SK-N-SH (cell line): ENCODE results near the gene XRN1. TPM values are rescaled to one million over a fixed set of nuclear protein-coding genes. Genes with fewer than 3 reads are reported as not detected.
"Not testable (repeated sequence)": the region's sequence is repeated elsewhere in the genome, so short reads cannot be mapped to it uniquely, and the experiment has no call there.

ENCODE experiments used
- CTCF ChIA-PET: fragments of 300-600, 350-600 bp; formaldehyde crosslinking; extraction: SDS; loops from one replicate; lab custom pipeline; 2021; lab: Yijun Ruan, JAX
- POLR2A ChIA-PET: fragments of 350-600 bp; sonication (Branson Sonifier 250); formaldehyde crosslinking; extraction: SDS; loops from one replicate; lab custom pipeline; 2020; ENCODE audit warnings: antibody characterized with exemption, inconsistent platforms; lab: Yijun Ruan, JAX
- DNase-seq: peaks from one replicate; pipeline ENCODE4 v3.0.0; 2012
- H2AFZ ChIP-seq: fragments of 200-600 bp; sonication (generic); 2 replicates; pipeline ENCODE4 v1.8.1; 2016; ENCODE audit warnings: antibody characterized with exemption, mild to moderate bottlenecking, low read depth
- H3F3A ChIP-seq: fragments of 200-600 bp; sonication (generic); replicated peaks from 2 replicates; pipeline ENCODE3; 2016; ENCODE audit warnings: antibody characterized with exemption, mild to moderate bottlenecking; ENCODE audit not compliant: insufficient read depth
- H3K27ac ChIP-seq, 2 experiments: fragments of 200-500 bp in 1 of 2; fragments of 200-600 bp in 1 of 2; sonication (Bioruptor generic) in 1 of 2; sonication (generic), shearing (Covaris generic) in 1 of 2; 2 replicates each; pipeline versions ENCODE4 v1.5.1 to v1.6.1; 2014 to 2016; ENCODE audit warnings: low read depth in 2 of 2, inconsistent platforms in 1 of 2, low read length in 1 of 2, mild to moderate bottlenecking in 1 of 2, mixed read lengths in 1 of 2
- H3K27me3 ChIP-seq: fragments of 200-600 bp; sonication (generic), shearing (Covaris generic); 2 replicates; pipeline ENCODE4 v1.6.1; 2016; ENCODE audit warnings: mixed run types; ENCODE audit not compliant: insufficient read depth
- H3K36me3 ChIP-seq, 2 experiments: fragments of 200-500 bp in 1 of 2; fragments of 200-600 bp in 1 of 2; sonication (Bioruptor generic) in 1 of 2; sonication (generic) in 1 of 2; replicated peaks in 1 of 2; 2 replicates each; pipeline versions ENCODE3 to v1.5.1; 2014 to 2016; ENCODE audit warnings: low read length in 1 of 2, mild to moderate bottlenecking in 1 of 2; ENCODE audit not compliant: insufficient read depth in 2 of 2, control insufficient read depth in 1 of 2
- H3K4me1 ChIP-seq, 2 experiments: fragments of 200-500 bp in 1 of 2; fragments of 200-600 bp in 1 of 2; sonication (Bioruptor generic) in 1 of 2; sonication (generic), shearing (Covaris generic) in 1 of 2; 2 replicates each; pipeline versions ENCODE4 v1.5.1 to v1.6.1; 2014 to 2016; ENCODE audit warnings: low read depth in 1 of 2, low read length in 1 of 2, mixed run types in 1 of 2; ENCODE audit not compliant: insufficient read depth in 2 of 2, control insufficient read depth in 1 of 2
- H3K4me2 ChIP-seq: fragments of 200-600 bp; sonication (generic), shearing (Covaris generic); 2 replicates; pipeline ENCODE4 v1.6.1; 2017; ENCODE audit warnings: mixed run types
- H3K4me3 ChIP-seq, 2 experiments: fragments of 200-500 bp in 1 of 2; fragments of 200-600 bp in 1 of 2; sonication (Bioruptor generic) in 1 of 2; sonication (generic), shearing (Covaris generic) in 1 of 2; 2 replicates each; pipeline versions ENCODE4 v1.5.1 to v1.8.1; 2014 to 2016; ENCODE audit warnings: low read depth in 2 of 2, inconsistent platforms in 1 of 2, low read length in 1 of 2, mild to moderate bottlenecking in 1 of 2, mixed read lengths in 1 of 2, moderate library complexity in 1 of 2
- H3K79me2 ChIP-seq: fragments of 200-600 bp; sonication (generic); 2 replicates; pipeline ENCODE4 v1.8.1; 2017; ENCODE audit warnings: mild to moderate bottlenecking; ENCODE audit not compliant: insufficient read depth
- H3K9ac ChIP-seq: fragments of 200-600 bp; sonication (generic); 2 replicates; pipeline ENCODE4 v1.6.1; 2017; ENCODE audit warnings: mixed run types
- H3K9me2 ChIP-seq: fragments of 200-600 bp; sonication (generic); 2 replicates; pipeline ENCODE4 v1.6.1; 2017; ENCODE audit warnings: mixed run types
- H3K9me3 ChIP-seq: fragments of 200-600 bp; sonication (generic); 2 replicates; pipeline ENCODE4 v1.6.1; 2017; ENCODE audit warnings: mixed run types, mild to moderate bottlenecking, moderate library complexity
- H4K20me1 ChIP-seq: fragments of 200-600 bp; sonication (generic); 2 replicates; pipeline ENCODE4 v1.6.1; 2017; ENCODE audit warnings: mild to moderate bottlenecking, mixed run types; ENCODE audit not compliant: insufficient read depth
- CHD2 ChIP-seq: fragments of 150-350 bp; IDR thresholded peaks from 2 replicates; pipeline ENCODE4 v1.6.1; 2018; ENCODE audit warnings: low read length; ENCODE audit not compliant: partially characterized antibody
- EP300 ChIP-seq, 2 experiments: IDR thresholded peaks; 2 replicates each; pipeline versions ENCODE4 v1.4.0 to v1.6.1; 2012; ENCODE audit warnings: borderline replicate concordance in 1 of 2, low read depth in 1 of 2, low read length in 1 of 2
- EZH2phosphoT487 ChIP-seq: fragments of 200-600 bp; sonication (generic); IDR thresholded peaks from 2 replicates; pipeline ENCODE4 v1.6.1; 2017; ENCODE audit warnings: low read depth, mixed run types, mild to moderate bottlenecking, antibody characterized with exemption, moderate library complexity, borderline replicate concordance
- FOSL2 ChIP-seq: IDR thresholded peaks from 2 replicates; pipeline ENCODE4 v1.4.0; 2012; ENCODE audit warnings: low read depth, mild to moderate bottlenecking, moderate library complexity, borderline replicate concordance
- JUND ChIP-seq: IDR thresholded peaks from 2 replicates; pipeline ENCODE4 v1.4.0; 2012
- RFX5 ChIP-seq: IDR thresholded peaks from 2 replicates; pipeline ENCODE4 v1.6.1; 2012; ENCODE audit warnings: mild to moderate bottlenecking, improper control_type of control experiment, low read length
- TCF12 ChIP-seq: IDR thresholded peaks from 2 replicates; pipeline ENCODE4 v1.4.0; 2012
- TEAD4 ChIP-seq: IDR thresholded peaks from 2 replicates; pipeline ENCODE4 v1.4.0; 2012; ENCODE audit warnings: mild to moderate bottlenecking, borderline replicate concordance; ENCODE audit not compliant: insufficient read depth
- YY1 ChIP-seq: IDR thresholded peaks from 2 replicates; pipeline ENCODE4 v1.4.0; 2012; ENCODE audit warnings: low read depth, mild to moderate bottlenecking
- WGBS: methylation state at CpG from one replicate; pipeline ENCODE4 v1.1.6; 2017; ENCODE audit warnings: low lambda C conversion rate; 5-methylcytosine and 5-hydroxymethylcytosine counted together
- polyA plus RNA-seq, 3 experiments: library from polyadenylated mRNA; depleted of rRNA; stranded (reverse); fragments of >200 nt; gene quantifications; 2 replicates each; pipeline ENCODE4 v1.2.3, GENCODE V29; 2012

The XRN1 gene
- polyA plus RNA-seq, 1 of the 3 experiments (the other 2 are of a cell fraction): 2.7 TPM

DNA sequence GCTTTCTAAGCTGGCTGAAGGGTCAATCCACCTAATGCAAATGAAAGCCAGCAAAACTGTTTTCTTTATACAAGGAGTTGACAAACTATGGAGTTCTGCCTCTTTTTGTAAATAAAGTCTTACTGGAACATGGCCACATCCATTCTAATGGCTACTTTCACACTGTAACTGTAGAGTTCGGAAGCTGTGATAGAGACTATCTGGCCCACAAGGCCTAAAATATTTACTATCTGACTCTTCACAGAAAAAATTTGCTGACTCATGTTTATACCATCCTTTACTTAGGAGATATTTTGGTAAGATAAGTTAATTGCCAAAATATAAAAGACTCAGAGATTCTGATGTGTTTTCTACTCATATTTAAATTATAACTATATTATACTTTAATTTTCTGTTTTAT, 128.7 kb downstream of the XRN1 start:
- TF ChIP-seq EZH2phosphoT487: no peak
- 0 out of 2 replicates have a peak, but pooled peaks have one; percentile 18 for TF ChIP-seq YY1
- TF ChIP-seq FOSL2: peak; percentile 55; the same call in 1 of the 2 replicates
- TF ChIP-seq EP300 (IDR thresholded peaks at IDR 0.05; ENCODE audit: borderline replicate concordance in 1 of 2, low read depth in 1 of 2, low read length in 1 of 2): 0 out of 4 replicates have a peak, but pooled peaks of 1 of the 2 experiments have one; percentile 14
- peak; percentile 59 for TF ChIP-seq JUND
- TF ChIP-seq TEAD4: peak; percentile 18; the same call in 1 of the 2 replicates
- no peak for DNase-seq
- Histone ChIP-seq H3K36me3 (peaks cover 3 to 27% of the 10 kb centered on the region in 2 experiments), H3K27me3 (no peaks in the 10 kb centered on the region), H3K27ac (peak overlapping the region in 1 of 2 experiments; percentile 55; a peak in 2 of 4 replicates), H3K4me3 (no peak overlapping the region), H3K9me3 (no peaks in the 10 kb centered on the region), H3K4me2 (0 out of 2 replicates have a peak overlapping the region, but pooled peaks have one; percentile 1), H3K9me2 (no peaks in the 10 kb centered on the region), H3K9ac (no peak overlapping the region), H4K20me1 (no peaks in the 10 kb centered on the region), H2AFZ (peak overlapping the region; percentile 38; the same call in 1 of the 2 replicates), H3F3A (peaks cover 26% of the 10 kb centered on the region), H3K79me2 (no peaks in the 10 kb centered on the region), H3K4me1 (peaks cover 0 to 12% of the 10 kb centered on the region in 2 experiments; a peak in 1 of 4 replicates)
- ChIA-PET POLR2A (no interaction called here), CTCF (interaction anchor here (0.6 to 1.3 kb wide), 2 partner anchors 39 to 440 kb away, joined by 3 read pairs; no protein-coding TSS in a partner anchor)
- 71% methylated on average over 1 of the region's 1 CpG for WGBS

DNA sequence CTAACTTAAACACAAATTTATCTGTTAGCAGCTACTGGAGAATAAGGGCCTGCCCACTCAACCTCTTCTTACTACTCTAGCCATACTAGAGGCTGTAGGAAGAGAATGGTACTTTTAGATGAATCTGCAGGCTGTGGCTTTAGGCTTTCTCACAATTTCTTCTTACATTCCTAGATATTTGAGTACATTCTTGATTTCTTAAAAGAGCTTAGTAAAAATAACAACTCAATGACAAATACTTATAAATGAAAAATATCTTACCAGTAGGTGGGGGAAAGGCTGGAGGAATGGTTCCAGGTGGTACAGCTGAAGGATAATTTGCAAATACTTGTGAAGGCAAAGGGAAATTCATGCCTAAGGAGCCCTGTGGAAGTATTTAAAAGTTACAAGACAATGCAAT, 129.5 kb downstream of the XRN1 start:
- H3K9ac ChIP-seq: no peak overlapping the region
- H3K4me2 ChIP-seq: no peak overlapping the region; the same call in 1 of the 2 replicates
- no peaks in the 10 kb centered on the region for H4K20me1 ChIP-seq
- no peak overlapping the region for H3K4me3 ChIP-seq
- H3F3A ChIP-seq: peaks cover 26% of the 10 kb centered on the region
- H3K4me1 ChIP-seq: peaks cover 0 to 12% of the 10 kb centered on the region in 2 experiments; a peak in 1 of 4 replicates
- POLR2A ChIA-PET: no interaction called here
- H2AFZ ChIP-seq: no peak overlapping the region
- H3K79me2 ChIP-seq: no peaks in the 10 kb centered on the region
- CTCF ChIA-PET: interaction anchor here (0.8 to 1.3 kb wide), 2 partner anchors 11 to 38 kb away, joined by 3 read pairs; no protein-coding TSS in a partner anchor
- H3K27me3 ChIP-seq: no peaks in the 10 kb centered on the region
- DNase-seq: no peak
- TF ChIP-seq CHD2 (no peak), RFX5 (no peak), JUND (no peak), TCF12 (no peak)
- TF ChIP-seq, all 33 proteins: peak for 0
- Histone ChIP-seq H3K27ac (peak overlapping the region in 1 of 2 experiments; percentile 55; a peak in 2 of 4 replicates), H3K9me2 (no peaks in the 10 kb centered on the region), H3K36me3 (peaks cover 3 to 34% of the 10 kb centered on the region in 2 experiments), H3K9me3 (no peaks in the 10 kb centered on the region)

GRCh38 chr3:142315978-142316388, 131.9 kb downstream of the XRN1 start:
- H3K9me2 ChIP-seq, H4K20me1 ChIP-seq, H3K4me2 ChIP-seq, POLR2A ChIA-PET, H3K4me3 ChIP-seq, DNase-seq, H3K79me2 ChIP-seq, H3K9ac ChIP-seq, H2AFZ ChIP-seq, H3K27me3 ChIP-seq, H3K9me3 ChIP-seq, H3K27ac ChIP-seq: not testable (repeated sequence)
- Histone ChIP-seq H3F3A (peaks cover 28% of the 10 kb centered on the region), H3K36me3 (peaks cover 25 to 54% of the 10 kb centered on the region in 2 experiments), H3K4me1 (peaks cover 0 to 12% of the 10 kb centered on the region in 2 experiments; a peak in 1 of 4 replicates)
- 95% methylated on average over 2 of the region's 2 CpGs for WGBS
- CTCF ChIA-PET: interaction anchor here (1.0 kb wide), 1 partner anchor 513 kb away, joined by 3 read pairs; no protein-coding TSS in a partner anchor
